IMR-90 (cell line): ENCODE measurements around the gene LARP4B. TPM values are rescaled to one million over a fixed set of nuclear protein-coding genes. Genes with fewer than 3 reads are reported as not detected.

ENCODE experiments used
- ATAC-seq: fragments of 200-7000 bp; cut with Tn5 transposase; 2 replicates; pipeline ENCODE4 v1.9.1; 2020; ENCODE audit warnings: low read depth, mild to moderate bottlenecking, moderate library complexity
- BruUV-seq: library from RNA; stranded (reverse); fragments of 400-500 nt; replicated peaks from 2 replicates; lab custom pipeline; 2021; lab: Mats Ljungman, UMichigan
- CTCF ChIA-PET: fragments of 300-600 bp; formaldehyde crosslinking; extraction: SDS; loops from one replicate; lab custom pipeline; 2021; ENCODE audit warnings: antibody characterized with exemption; lab: Yijun Ruan, JAX
- POLR2A ChIA-PET: fragments of 300-600 bp; sonication (Branson Sonifier 250); formaldehyde crosslinking; loops from one replicate; lab custom pipeline; 2022; ENCODE audit warnings: antibody characterized with exemption; ENCODE audit not compliant: unreplicated experiment; lab: Charles Lee
- DNase-seq: peaks from one replicate; pipeline ENCODE4 v3.0.0; 2013
- H2AFZ ChIP-seq: replicated peaks from 2 replicates; pipeline ENCODE3; 2013; ENCODE audit warnings: low read length, mild to moderate bottlenecking; ENCODE audit not compliant: poor library complexity
- H2AK5ac ChIP-seq: 2 replicates; pipeline ENCODE4 v1.6.1; 2013; ENCODE audit warnings: low read depth, low read length, inconsistent platforms
- H2AK9ac ChIP-seq: replicated peaks from 2 replicates; pipeline ENCODE3; 2013; ENCODE audit warnings: mild to moderate bottlenecking, low read depth, low read length, moderate library complexity; ENCODE audit not compliant: poor library complexity
- H2BK120ac ChIP-seq: 2 replicates; pipeline ENCODE4 v1.6.1; 2013; ENCODE audit warnings: low read depth, low read length, inconsistent platforms
- H2BK15ac ChIP-seq: 3 replicates; pipeline ENCODE4 v1.6.1; 2013; ENCODE audit warnings: low read depth, low read length, inconsistent platforms
- H2BK20ac ChIP-seq: 2 replicates; pipeline ENCODE4 v1.6.1; 2013; ENCODE audit warnings: low read depth, mild to moderate bottlenecking, inconsistent platforms, low read length, moderate library complexity
- H2BK5ac ChIP-seq: 2 replicates; pipeline ENCODE4 v1.6.1; 2013; ENCODE audit warnings: mild to moderate bottlenecking, low read depth, low read length, inconsistent platforms; ENCODE audit not compliant: poor library complexity, severe bottlenecking
- H3K14ac ChIP-seq: replicated peaks from 2 replicates; pipeline ENCODE4 v1.6.1; 2013; ENCODE audit warnings: low read depth, low read length, inconsistent platforms
- H3K18ac ChIP-seq: 2 replicates; pipeline ENCODE4 v1.6.1; 2013; ENCODE audit warnings: low read depth, low read length, control low read depth
- H3K23ac ChIP-seq: 2 replicates; pipeline ENCODE4 v1.6.1; 2013; ENCODE audit warnings: low read depth, low read length, inconsistent platforms
- H3K27ac ChIP-seq: 2 replicates; pipeline ENCODE4 v1.5.1; 2013; ENCODE audit warnings: mild to moderate bottlenecking, control low read depth, low read length; ENCODE audit not compliant: insufficient read depth
- H3K27me3 ChIP-seq: 2 replicates; pipeline ENCODE4 v1.6.1; 2013; ENCODE audit warnings: low read length; ENCODE audit not compliant: control insufficient read depth, insufficient read depth
- H3K36me3 ChIP-seq: 2 replicates; pipeline ENCODE4 v1.6.1; 2013; ENCODE audit warnings: low read length, mixed read lengths; ENCODE audit not compliant: control insufficient read depth, insufficient read depth
- H3K4ac ChIP-seq: 2 replicates; pipeline ENCODE4 v1.6.1; 2013; ENCODE audit warnings: low read depth, low read length, inconsistent platforms
- H3K4me1 ChIP-seq: 2 replicates; pipeline ENCODE4 v1.6.1; 2013; ENCODE audit warnings: low read length, mixed read lengths; ENCODE audit not compliant: control insufficient read depth, insufficient read depth
- H3K4me2 ChIP-seq: 2 replicates; pipeline ENCODE4 v1.6.1; 2013; ENCODE audit warnings: low read depth, mild to moderate bottlenecking, control low read depth, low read length, moderate library complexity
- H3K4me3 ChIP-seq: 2 replicates; pipeline ENCODE4 v1.5.1; 2013; ENCODE audit warnings: low read depth, mild to moderate bottlenecking, control low read depth, low read length, moderate library complexity; ENCODE audit not compliant: insufficient read depth
- H3K56ac ChIP-seq: 2 replicates; pipeline ENCODE4 v1.6.1; 2013; ENCODE audit warnings: low read length, inconsistent platforms; ENCODE audit not compliant: insufficient read depth; ENCODE audit errors: extremely low read depth
- H3K79me1 ChIP-seq, 2 experiments: 2 replicates each; pipeline ENCODE4 v1.6.1; 2013; ENCODE audit warnings: low read length in 2 of 2, inconsistent platforms in 1 of 2, low read depth in 1 of 2
- H3K9ac ChIP-seq: 2 replicates; pipeline ENCODE4 v1.6.1; 2013; ENCODE audit warnings: low read depth, low read length, control low read depth
- H3K9me1 ChIP-seq: 2 replicates; pipeline ENCODE4 v1.6.1; 2013; ENCODE audit warnings: low read length, inconsistent platforms; ENCODE audit not compliant: insufficient read depth
- H3K9me3 ChIP-seq: 2 replicates; pipeline ENCODE4 v1.6.1; 2013; ENCODE audit warnings: low read length; ENCODE audit not compliant: control insufficient read depth, insufficient read depth
- H4K20me1 ChIP-seq: 2 replicates; pipeline ENCODE4 v1.6.1; 2013; ENCODE audit warnings: low read length, inconsistent platforms; ENCODE audit not compliant: insufficient read depth
- H4K5ac ChIP-seq: 2 replicates; pipeline ENCODE4 v1.6.1; 2013; ENCODE audit warnings: mild to moderate bottlenecking, low read depth, low read length, control low read depth
- H4K8ac ChIP-seq, 2 experiments: 2 replicates each; pipeline ENCODE4 v1.6.1; 2013; ENCODE audit warnings: low read depth in 2 of 2, low read length in 2 of 2, control low read depth in 1 of 2, inconsistent platforms in 1 of 2
- H4K91ac ChIP-seq: 2 replicates; pipeline ENCODE4 v1.6.1; 2013; ENCODE audit warnings: low read depth, low read length, inconsistent platforms; ENCODE audit not compliant: insufficient read depth
- BHLHE40 ChIP-seq: fragments of 150-350 bp; IDR thresholded peaks from 2 replicates; pipeline ENCODE4 v1.6.1; 2016; ENCODE audit warnings: mild to moderate bottlenecking, low read depth, low read length
- CEBPB ChIP-seq: IDR thresholded peaks from 2 replicates; pipeline ENCODE4 v1.6.1; 2012; ENCODE audit warnings: low read depth, low read length, improper control_type of control experiment
- CHD1 ChIP-seq: IDR thresholded peaks from 2 replicates; pipeline ENCODE4 v1.6.1; 2012; ENCODE audit warnings: low read depth, low read length, improper control_type of control experiment
- CTCF ChIP-seq: conservative IDR thresholded peaks from 2 replicates; pipeline ENCODE4 v1.5.1; 2012; ENCODE audit warnings: mild to moderate bottlenecking, low read depth, low read length, improper control_type of control experiment
- ELK1 ChIP-seq: fragments of 150-350 bp; IDR thresholded peaks from 2 replicates; pipeline ENCODE4 v1.6.1; 2016; ENCODE audit warnings: low read depth, mild to moderate bottlenecking, low read length, moderate library complexity, borderline replicate concordance
- FOS ChIP-seq: fragments of 150-350 bp; IDR thresholded peaks from 2 replicates; pipeline ENCODE4 v1.6.1; 2016; ENCODE audit warnings: low read depth, low read length
- MAFK ChIP-seq: IDR thresholded peaks from 2 replicates; pipeline ENCODE4 v1.6.1; 2012; ENCODE audit warnings: low read depth, low read length, improper control_type of control experiment
- MAZ ChIP-seq: IDR thresholded peaks from 2 replicates; pipeline ENCODE4 v1.6.1; 2012; ENCODE audit warnings: low read depth, mild to moderate bottlenecking, low read length, improper control_type of control experiment, moderate library complexity, borderline replicate concordance
- MXI1 ChIP-seq: IDR thresholded peaks from 2 replicates; pipeline ENCODE4 v1.6.1; 2012; ENCODE audit warnings: low read depth, mild to moderate bottlenecking, low read length, moderate library complexity, borderline replicate concordance
- NFE2L2 ChIP-seq: fragments of 150-350 bp; IDR thresholded peaks from 2 replicates; pipeline ENCODE4 v1.6.1; 2016; ENCODE audit warnings: low read depth, mild to moderate bottlenecking, low read length
- POLR2A ChIP-seq: IDR thresholded peaks from 2 replicates; pipeline ENCODE4 v1.6.1; 2012; ENCODE audit warnings: mild to moderate bottlenecking, low read depth, low read length
- RAD21 ChIP-seq: IDR thresholded peaks from 2 replicates; pipeline ENCODE4 v1.6.1; 2012; ENCODE audit warnings: low read length, improper control_type of control experiment
- RCOR1 ChIP-seq: IDR thresholded peaks from 2 replicates; pipeline ENCODE4 v1.6.1; 2012; ENCODE audit warnings: mild to moderate bottlenecking, low read length, improper control_type of control experiment; ENCODE audit not compliant: insufficient replicate concordance
- RFX5 ChIP-seq: IDR thresholded peaks from 2 replicates; pipeline ENCODE4 v1.8.0; 2012; ENCODE audit warnings: low read depth, mild to moderate bottlenecking, low read length, moderate library complexity
- SMC3 ChIP-seq: fragments of 150-350 bp; IDR thresholded peaks from 2 replicates; pipeline ENCODE4 v1.6.1; 2016; ENCODE audit warnings: low read depth, mild to moderate bottlenecking, antibody characterized with exemption, low read length, moderate library complexity
- USF2 ChIP-seq: fragments of 150-350 bp; IDR thresholded peaks from 2 replicates; pipeline ENCODE4 v1.6.1; 2017; ENCODE audit warnings: mild to moderate bottlenecking, antibody characterized with exemption, low read length, low read depth
- WGBS, 2 experiments: methylation state at CpG; one replicate each; pipeline versions ENCODE4 v1.1.5 to v1.1.7; 2013; ENCODE audit warnings: missing lambda C conversion rate in 2 of 2; ENCODE audit not compliant: insufficient read length in 1 of 2; ENCODE audit errors: extremely low coverage in 2 of 2; 5-methylcytosine and 5-hydroxymethylcytosine counted together
- dilution Hi-C: fragments of 300-500 bp; cut with HindIII; formaldehyde crosslinking; loops from one replicate; pipeline ENCODE4 v1.14.3; 2018; ENCODE audit warnings: low sequenced_read_pairs; ENCODE audit not compliant: unreplicated experiment
- in situ Hi-C: fragments of 300-500 bp; cut with MboI; formaldehyde crosslinking; loops from 3 replicates; pipeline ENCODE4 v1.14.3; 2019; ENCODE audit warnings: low sequenced_read_pairs, inconsistent platforms, mixed read lengths
- intact Hi-C: fragments of 100-400 bp; cut with micrococcal nuclease; formaldehyde crosslinking; loops from 2 replicates; pipeline ENCODE4 v1.10.0; 2022
- polyA plus RNA-seq, 3 experiments: library from polyadenylated mRNA; depleted of rRNA; stranded (reverse); fragments of >200 nt; gene quantifications; 2 replicates each; pipeline ENCODE4 v1.2.3, GENCODE V29; 2012; ENCODE audit warnings: low replicate concordance in 1 of 3
- total RNA-seq: library from RNA; depleted of rRNA; stranded (reverse); fragments of >200 nt; gene quantifications from 2 replicates; pipeline ENCODE4 v1.2.3, GENCODE V29; 2012

Gene LARP4B
- total and polyA plus RNA-seq, 2 of the 4 experiments (the other 2 are of a cell fraction), result 24.3 to 25.5 TPM

GRCh38 chr10:843703-844102, 87.8 kb downstream of the LARP4B start:
- H2AFZ ChIP-seq, result peak overlapping the region; percentile 23
- dilution Hi-C loops, result no loop called here
- H3K4me1 ChIP-seq, result peaks cover 7% of the 10 kb centered on the region
- H3K4me2 ChIP-seq, result no peak overlapping the region
- peaks cover 48 to 75% of the 10 kb centered on the region in 2 experiments for H3K79me1 ChIP-seq
- H3K4ac ChIP-seq, result no peak overlapping the region
- CTCF ChIA-PET, result no interaction called here
- in situ Hi-C loops, result no loop called here
- DNase-seq (no peak), ATAC-seq (no peak)
- POLR2A ChIA-PET, result no interaction called here
- H4K5ac ChIP-seq, result no peak overlapping the region
- H3K18ac ChIP-seq, result no peak overlapping the region
- no peaks in the 10 kb centered on the region for H3K9me3 ChIP-seq
- H2BK20ac ChIP-seq, result no peak overlapping the region
- no TSS peak for BruUV-seq
- no peak overlapping the region for H3K4me3 ChIP-seq
- no peak overlapping the region for H2BK5ac ChIP-seq
- H2AK5ac ChIP-seq, result no peak overlapping the region
- no peak overlapping the region for H3K9ac ChIP-seq
- no peak overlapping the region; the same call in 1 of the 2 replicates for H2BK120ac ChIP-seq
- H3K14ac ChIP-seq, result no peak overlapping the region
- intact Hi-C loops, result no loop called here
- H3K23ac ChIP-seq, result 0 out of 2 replicates have a peak overlapping the region, but pooled peaks have one; percentile 17
- TF ChIP-seq CHD1 (no peak), SMC3 (no peak), RCOR1 (no peak), FOS (no peak), MAZ (no peak), MXI1 (no peak), BHLHE40 (no peak), NFE2L2 (no peak), USF2 (no peak), RAD21 (no peak), RFX5 (no peak), CTCF (no peak), MAFK (no peak), CEBPB (no peak), ELK1 (no peak), POLR2A (no peak)
- H3K56ac ChIP-seq, result no peak overlapping the region
- no peak overlapping the region for H4K8ac ChIP-seq
- H3K27me3 ChIP-seq, result no peaks in the 10 kb centered on the region
- H4K91ac ChIP-seq, result no peak overlapping the region
- peaks cover 49% of the 10 kb centered on the region for H3K36me3 ChIP-seq
- H2AK9ac ChIP-seq, result peak overlapping the region; percentile 6
- H3K9me1 ChIP-seq, result peaks cover 24% of the 10 kb centered on the region
- WGBS, 2 experiments, result no CpG with 5 or more reads among the region's 1 CpG
- no peak overlapping the region for H2BK15ac ChIP-seq
- peaks cover 50% of the 10 kb centered on the region for H4K20me1 ChIP-seq
- H3K27ac ChIP-seq, result no peak overlapping the region
